ENCODE measurements around the gene SERPINI1.

Gene SERPINI1

DNA sequence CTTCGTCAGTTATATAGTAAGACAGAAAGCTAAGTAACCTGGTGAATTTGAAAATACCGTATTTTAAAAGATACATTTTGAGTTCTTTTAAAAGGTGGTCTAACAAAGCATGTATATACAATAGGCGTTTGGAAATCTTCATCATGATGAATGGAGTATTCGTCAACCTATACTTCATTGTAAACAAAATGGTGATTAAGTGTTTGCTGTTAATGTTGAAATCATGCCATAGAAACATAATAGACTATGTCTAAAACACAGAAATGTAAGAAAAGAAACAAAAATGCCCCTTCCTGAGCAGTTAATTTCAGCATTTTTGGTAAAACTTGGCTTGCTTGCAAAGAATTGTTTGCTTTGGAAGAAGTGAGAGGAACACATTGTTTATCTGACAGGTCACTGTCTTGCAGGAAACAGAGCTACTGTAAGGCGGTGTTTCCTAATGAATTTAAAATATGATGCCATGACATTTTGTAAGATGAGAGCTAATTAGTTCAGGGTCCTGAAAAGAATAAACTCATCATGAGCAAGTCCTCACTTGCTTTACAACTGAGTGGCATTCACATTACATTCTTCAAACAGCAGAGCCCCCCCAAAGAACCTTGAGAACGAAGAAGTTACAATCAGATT lies 126.7 kb downstream of the SERPINI1 start:
- Mint-ChIP-seq H3K4me3 (no peak overlapping the region), H3K9me3 (no peaks in the 10 kb centered on the region), H3K27ac (no peak overlapping the region), H3K36me3 (ENCODE audit: low read depth) (no peaks in the 10 kb centered on the region), H3K27me3 (ENCODE audit: low read depth) (no peaks in the 10 kb centered on the region), H3K4me1 (ENCODE audit: low read depth) (no peaks in the 10 kb centered on the region)

- no peaks in the 10 kb centered on the region for H3K36me3 Mint-ChIP-seq (ENCODE audit: low read depth)
- no peaks in the 10 kb centered on the region for H3K4me1 Mint-ChIP-seq (ENCODE audit: low read depth)
- H3K4me3 Mint-ChIP-seq: no peak overlapping the region
- H3K27me3 Mint-ChIP-seq (ENCODE audit: low read depth): no peaks in the 10 kb centered on the region
- H3K27ac Mint-ChIP-seq: no peak overlapping the region
- no peaks in the 10 kb centered on the region for H3K9me3 Mint-ChIP-seq
Measured at GRCh38 chr3:167863811-167864551, 128.5 kb downstream of the SERPINI1 start.

- no peaks in the 10 kb centered on the region for H3K27me3 Mint-ChIP-seq (ENCODE audit: low read depth)
- H3K4me3 Mint-ChIP-seq: no peak overlapping the region
- no peaks in the 10 kb centered on the region for H3K36me3 Mint-ChIP-seq (ENCODE audit: low read depth)
- no peaks in the 10 kb centered on the region for H3K4me1 Mint-ChIP-seq (ENCODE audit: low read depth)
- H3K27ac Mint-ChIP-seq: no peak overlapping the region
- H3K9me3 Mint-ChIP-seq: no peaks in the 10 kb centered on the region
Measured at GRCh38 chr3:167864552-167864874, 129.0 kb downstream of the SERPINI1 start.

DNA sequence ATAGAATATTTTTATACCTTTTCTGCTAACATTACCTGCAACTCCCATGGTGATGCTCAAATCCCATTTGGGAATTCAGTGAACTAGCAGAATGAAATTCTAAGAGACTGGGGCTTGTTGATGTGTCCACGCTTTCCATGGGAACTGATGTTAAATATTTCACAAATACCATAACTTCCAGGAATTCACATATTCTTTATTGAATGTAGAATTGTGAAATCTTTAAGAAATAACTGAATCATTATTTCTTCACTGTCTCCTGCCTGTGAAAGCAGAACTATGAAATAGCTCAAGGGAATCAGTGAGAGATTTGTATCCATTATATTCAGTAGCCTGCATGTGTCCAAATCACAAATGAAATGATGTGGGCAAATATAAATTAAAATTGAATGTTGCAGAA lies 130.8 kb downstream of the SERPINI1 start:
- H3K9me3 Mint-ChIP-seq: no peaks in the 10 kb centered on the region
- H3K4me1 Mint-ChIP-seq (ENCODE audit: low read depth): no peaks in the 10 kb centered on the region
- no peaks in the 10 kb centered on the region for H3K36me3 Mint-ChIP-seq (ENCODE audit: low read depth)
- H3K4me3 Mint-ChIP-seq: no peak overlapping the region
- no peaks in the 10 kb centered on the region for H3K27me3 Mint-ChIP-seq (ENCODE audit: low read depth)
- no peak overlapping the region for H3K27ac Mint-ChIP-seq

DNA sequence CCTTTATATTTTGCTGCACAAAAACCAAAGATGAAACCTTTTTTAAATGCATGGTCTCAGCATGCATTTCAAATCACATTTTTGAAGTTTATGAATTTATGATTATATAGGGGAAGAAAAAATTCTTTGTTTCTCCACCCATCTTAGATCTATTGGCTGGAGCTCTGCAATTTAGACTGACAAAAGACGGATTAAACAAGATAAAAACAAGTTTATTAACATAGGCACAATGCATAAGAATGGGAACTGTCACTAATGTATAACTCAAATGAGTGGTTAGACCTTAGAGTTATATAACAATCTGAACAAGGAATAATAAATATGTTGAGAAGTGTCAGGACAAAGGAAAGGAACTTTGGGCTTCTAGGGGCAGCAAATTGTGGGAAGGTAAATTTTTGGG lies 132.5 kb downstream of the SERPINI1 start:
- Mint-ChIP-seq H3K4me1 (ENCODE audit: low read depth) (no peaks in the 10 kb centered on the region), H3K9me3 (no peaks in the 10 kb centered on the region), H3K27me3 (ENCODE audit: low read depth) (no peaks in the 10 kb centered on the region), H3K27ac (no peak overlapping the region), H3K36me3 (ENCODE audit: low read depth) (no peaks in the 10 kb centered on the region), H3K4me3 (no peak overlapping the region)

- no peak overlapping the region for H3K27ac Mint-ChIP-seq
- no peaks in the 10 kb centered on the region for H3K9me3 Mint-ChIP-seq
- H3K4me1 Mint-ChIP-seq (ENCODE audit: low read depth): no peaks in the 10 kb centered on the region
- H3K36me3 Mint-ChIP-seq (ENCODE audit: low read depth): no peaks in the 10 kb centered on the region
- peaks cover 4% of the 10 kb centered on the region for H3K27me3 Mint-ChIP-seq (ENCODE audit: low read depth)
- no peak overlapping the region for H3K4me3 Mint-ChIP-seq
Measured at GRCh38 chr3:167870181-167870580, 134.7 kb downstream of the SERPINI1 start.

GRCh38 chr3:167870759-167871158 lies 135.2 kb downstream of the SERPINI1 start:
- Mint-ChIP-seq H3K36me3 (ENCODE audit: low read depth) (no peaks in the 10 kb centered on the region), H3K27ac (no peak overlapping the region), H3K4me1 (ENCODE audit: low read depth) (no peaks in the 10 kb centered on the region), H3K9me3 (no peaks in the 10 kb centered on the region), H3K27me3 (ENCODE audit: low read depth) (peaks cover 6% of the 10 kb centered on the region), H3K4me3 (no peak overlapping the region)

DNA sequence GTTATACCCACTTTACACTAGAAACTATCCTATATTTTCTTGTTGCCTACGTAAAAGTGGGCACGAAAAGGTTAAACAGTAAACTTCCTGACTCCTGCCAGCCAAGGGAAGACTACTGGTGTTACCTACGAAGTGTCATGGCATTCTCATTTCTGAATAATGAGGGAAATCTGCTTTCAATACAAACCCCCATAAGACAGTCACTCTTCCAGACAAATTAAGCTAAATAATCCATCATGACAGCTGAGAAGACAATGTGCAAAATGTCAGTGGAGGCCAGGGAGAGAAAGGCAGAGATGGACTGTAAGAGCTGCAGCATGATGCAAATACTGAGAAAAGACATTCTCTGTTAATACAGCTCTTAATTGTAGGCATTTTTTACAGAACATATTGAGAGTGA lies 136.5 kb downstream of the SERPINI1 start:
- H3K4me3 Mint-ChIP-seq: no peak overlapping the region
- no peaks in the 10 kb centered on the region for H3K36me3 Mint-ChIP-seq (ENCODE audit: low read depth)
- H3K27ac Mint-ChIP-seq: no peak overlapping the region

GRCh38 chr3:167872941-167873340 lies 137.4 kb downstream of the SERPINI1 start:
- H3K9me3 Mint-ChIP-seq: no peaks in the 10 kb centered on the region
- H3K4me3 Mint-ChIP-seq: no peak overlapping the region
- H3K27me3 Mint-ChIP-seq (ENCODE audit: low read depth): peaks cover 10% of the 10 kb centered on the region
- H3K36me3 Mint-ChIP-seq (ENCODE audit: low read depth): no peaks in the 10 kb centered on the region
- H3K27ac Mint-ChIP-seq: no peak overlapping the region
- no peaks in the 10 kb centered on the region for H3K4me1 Mint-ChIP-seq (ENCODE audit: low read depth)

More for the DNA sequence above, 136.5 kb downstream of the SERPINI1 start:
- peaks cover 10% of the 10 kb centered on the region for H3K27me3 Mint-ChIP-seq (ENCODE audit: low read depth)
- H3K4me1 Mint-ChIP-seq (ENCODE audit: low read depth): no peaks in the 10 kb centered on the region
- H3K9me3 Mint-ChIP-seq: no peaks in the 10 kb centered on the region

GRCh38 chr3:167874671-167875372 lies 139.3 kb downstream of the SERPINI1 start:
- Mint-ChIP-seq H3K4me3 (no peak overlapping the region), H3K27me3 (ENCODE audit: low read depth) (peaks cover 10% of the 10 kb centered on the region), H3K36me3 (ENCODE audit: low read depth) (no peaks in the 10 kb centered on the region), H3K4me1 (ENCODE audit: low read depth) (no peaks in the 10 kb centered on the region), H3K9me3 (no peaks in the 10 kb centered on the region), H3K27ac (no peak overlapping the region)

All from T-helper 1 cell treated with Interleukin-12 subunit alpha and Interleukin-12 subunit beta and Interleukin-4 antibody, amounts not matched to agents 30 μg/mL and 1 μg/mL, for 36 hours (primary cell).